LNCAP (cell line): ENCODE measurements around the gene USP40.

Experiments used
- CTCF ChIP-seq: fragments of 450-650 bp; IDR thresholded peaks from 2 replicates; pipeline ENCODE4 v1.5.1; 2017; ENCODE audit warnings: mild to moderate bottlenecking

Gene USP40

GRCh38 chr2:233598952-233599351 is 32.4 kb upstream of the USP40 start:
- TF ChIP-seq CTCF, result no peak

- no peak for TF ChIP-seq CTCF
Measured at GRCh38 chr2:233597522-233597921, 30.9 kb upstream of the USP40 start.

GRCh38 chr2:233593201-233593600 is 26.6 kb upstream of the USP40 start:
- no peak for TF ChIP-seq CTCF

- no peak for TF ChIP-seq CTCF
Measured at GRCh38 chr2:233588400-233588799, 21.8 kb upstream of the USP40 start.

- no peak for TF ChIP-seq CTCF
Measured at GRCh38 chr2:233584210-233584609, 17.6 kb upstream of the USP40 start.

- TF ChIP-seq CTCF, result no peak
Measured at GRCh38 chr2:233572468-233572867, 5.9 kb upstream of the USP40 start.

GRCh38 chr2:233571462-233571861 is 4.9 kb upstream of the USP40 start:
- TF ChIP-seq CTCF, result no peak

GRCh38 chr2:233571001-233571400 is 4.4 kb upstream of the USP40 start:
- no peak for TF ChIP-seq CTCF
